HG02763 (cell line): ENCODE results near the gene LSP1.
"Not testable (repeated sequence)": the region's sequence is repeated elsewhere in the genome, so short reads cannot be mapped to it uniquely, and the experiment has no call there.

Source experiments
- ATAC-seq: cut with Tn5 transposase; IDR thresholded peaks from one replicate; pipeline ENCODE4 v1.9.1; 2021; ENCODE audit warnings: mild to moderate bottlenecking, moderate library complexity; ENCODE audit not compliant: unreplicated experiment

Gene LSP1

GRCh38 chr11:1852877-1853276 lies at the start of gene LSP1:
LSP1 (plus strand) TSS chr11:1853084; CDS start chr11:1853145, 61 bp downstream.
- peak; percentile 36 for ATAC-seq

- ATAC-seq: no peak
Measured at GRCh38 chr11:1803246-1803645, 49.6 kb upstream of the LSP1 start.

- not testable (repeated sequence) for ATAC-seq
Measured at GRCh38 chr11:1803835-1804519, 48.9 kb upstream of the LSP1 start.

GRCh38 chr11:1805525-1805924 lies 47.4 kb upstream of the LSP1 start:
- ATAC-seq: no peak

GRCh38 chr11:1807264-1807995 lies 45.5 kb upstream of the LSP1 start:
- ATAC-seq: no peak

- ATAC-seq: no peak
Measured at GRCh38 chr11:1810761-1811160, 42.1 kb upstream of the LSP1 start.

- no peak for ATAC-seq
Measured at GRCh38 chr11:1812274-1812673, 40.6 kb upstream of the LSP1 start.

- ATAC-seq: no peak
Measured at GRCh38 chr11:1812801-1813200, 40.1 kb upstream of the LSP1 start.

- not testable (repeated sequence) for ATAC-seq
Measured at GRCh38 chr11:1813356-1813755, 39.5 kb upstream of the LSP1 start.

- ATAC-seq: no peak
Measured at GRCh38 chr11:1814691-1815090, 38.2 kb upstream of the LSP1 start.

GRCh38 chr11:1815311-1815710 lies 37.6 kb upstream of the LSP1 start:
- no peak for ATAC-seq

GRCh38 chr11:1815751-1816150 lies 37.1 kb upstream of the LSP1 start:
- ATAC-seq: no peak

- ATAC-seq: no peak
Measured at GRCh38 chr11:1817000-1817399, 35.9 kb upstream of the LSP1 start.

GRCh38 chr11:1817511-1817910 lies 35.4 kb upstream of the LSP1 start:
- ATAC-seq: no peak

- ATAC-seq: no peak
Measured at GRCh38 chr11:1819074-1819473, 33.8 kb upstream of the LSP1 start.

- no peak for ATAC-seq
Measured at GRCh38 chr11:1820463-1821325, 32.2 kb upstream of the LSP1 start.

GRCh38 chr11:1821562-1821961 lies 31.3 kb upstream of the LSP1 start:
- ATAC-seq: no peak

GRCh38 chr11:1822648-1823375 lies 30.1 kb upstream of the LSP1 start:
- no peak for ATAC-seq

GRCh38 chr11:1823376-1824220 lies 29.3 kb upstream of the LSP1 start:
- ATAC-seq: no peak
